HCEC 1CT (cell line): ENCODE results near the gene JUP.

ENCODE experiments used
- DNase-seq: peaks from one replicate; pipeline ENCODE4 v3.0.0-alpha.2; 2017

The JUP gene

DNA sequence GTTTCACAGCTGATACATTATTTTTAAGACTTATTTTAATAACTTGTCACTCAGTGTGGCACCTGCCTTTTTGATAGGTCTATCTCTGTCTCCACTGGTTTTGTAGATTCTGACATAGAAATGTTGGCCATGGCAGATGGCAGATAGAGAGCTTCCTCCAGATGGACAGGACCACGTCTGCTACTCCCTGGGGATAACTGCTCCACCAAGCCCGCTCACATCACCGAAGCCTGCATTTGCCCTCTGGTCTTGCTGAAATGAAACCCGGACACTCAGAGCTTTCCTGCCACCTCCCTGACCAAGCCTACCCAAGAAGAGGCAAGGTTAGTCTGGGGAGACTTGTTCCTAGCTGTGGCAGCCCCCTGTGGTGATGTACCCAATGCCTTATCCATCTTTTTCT is 35.6 kb downstream of the JUP start:
- no peak for DNase-seq

DNA sequence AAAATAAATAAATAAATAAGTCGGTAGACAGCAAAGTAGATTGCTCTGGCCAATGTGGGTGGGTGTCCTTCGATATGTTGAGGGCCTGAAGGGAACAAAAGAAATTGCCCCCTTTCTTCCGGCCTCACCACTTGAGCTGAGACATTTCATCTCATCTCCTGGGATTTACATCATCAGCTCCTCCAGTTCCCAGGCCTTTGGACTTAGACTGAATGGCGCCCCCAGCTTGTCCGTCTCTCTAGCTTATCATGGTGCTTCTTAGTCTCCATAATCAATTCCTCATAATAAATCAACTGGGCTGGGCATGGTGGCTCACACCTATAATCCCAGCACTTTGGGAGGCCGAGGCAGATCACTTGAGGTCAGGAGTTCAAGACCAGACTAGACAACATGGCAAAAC is 38.2 kb downstream of the JUP start:
- DNase-seq: no peak

DNA sequence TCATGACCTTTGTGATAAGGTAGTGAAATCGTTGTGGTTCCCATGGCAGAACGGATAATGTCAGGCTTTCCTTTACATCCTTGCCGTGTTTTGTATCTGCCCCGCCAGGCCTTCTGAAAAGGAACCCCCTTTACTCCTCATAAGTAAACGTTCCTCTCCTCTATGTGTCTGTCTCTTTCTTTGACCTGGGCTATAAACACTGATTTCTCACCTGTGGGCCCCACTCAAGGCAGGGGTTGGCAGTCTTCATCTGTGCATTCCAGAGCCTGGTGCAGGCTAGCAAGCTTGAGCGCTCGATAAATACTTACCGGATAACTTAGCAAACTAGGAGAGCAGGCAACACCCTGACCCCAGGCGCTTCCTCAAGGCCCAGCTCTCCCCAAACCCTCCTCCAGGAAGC is 44.8 kb downstream of the JUP start:
- no peak for DNase-seq

DNA sequence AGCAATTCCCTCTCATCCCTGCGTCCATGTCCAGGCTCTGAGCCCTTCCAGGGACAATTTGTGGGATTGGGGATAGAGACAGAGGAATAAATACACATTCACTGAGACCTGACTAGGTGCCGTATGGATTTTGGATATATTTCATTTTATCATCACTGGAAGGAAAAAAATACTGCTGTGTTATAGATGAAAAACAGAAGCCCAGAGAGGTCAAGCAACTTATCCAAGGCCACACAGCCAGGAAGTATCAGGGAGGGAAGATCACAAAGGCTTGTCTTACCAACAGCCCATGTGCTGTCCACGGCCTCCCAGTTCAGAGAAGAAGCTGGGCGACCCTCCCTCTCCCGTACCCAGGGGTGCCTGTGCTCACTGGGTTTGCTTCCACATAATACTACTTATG is 46.0 kb downstream of the JUP start:
- no peak for DNase-seq

DNA sequence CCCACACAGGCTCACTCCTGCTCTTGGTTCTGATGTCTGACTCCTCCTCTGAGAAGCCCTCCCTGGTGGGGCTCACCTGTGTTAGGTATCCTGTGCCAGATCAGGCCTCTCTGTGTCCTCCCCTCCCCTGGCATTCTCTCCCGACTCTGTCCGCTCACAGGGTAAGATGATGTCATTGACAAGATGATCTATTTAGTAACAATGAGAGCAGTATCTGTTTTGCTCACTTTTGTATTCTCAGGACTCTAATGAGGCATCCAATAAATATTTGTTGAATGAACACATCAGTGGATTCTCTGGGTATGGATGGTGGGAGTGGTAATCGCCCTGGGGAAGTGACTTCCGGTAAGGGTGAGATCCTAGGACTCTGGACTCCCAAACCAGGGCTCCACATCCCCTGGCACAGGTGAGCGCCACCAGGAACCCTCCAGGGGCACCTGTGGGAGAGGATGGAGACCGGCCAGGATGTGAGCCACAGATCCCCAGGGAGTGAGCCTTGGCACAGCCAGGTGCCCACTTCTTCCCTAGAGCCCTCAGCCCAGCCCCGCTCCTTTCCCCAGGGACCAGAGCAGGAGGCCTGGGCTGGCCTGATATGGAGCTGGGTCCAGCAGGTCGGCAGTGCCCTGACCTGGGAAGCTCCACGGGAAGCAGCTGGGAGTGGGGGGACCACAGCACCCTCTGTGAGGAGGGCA is 46.7 kb downstream of the JUP start:
- DNase-seq: peak; percentile 59

DNA sequence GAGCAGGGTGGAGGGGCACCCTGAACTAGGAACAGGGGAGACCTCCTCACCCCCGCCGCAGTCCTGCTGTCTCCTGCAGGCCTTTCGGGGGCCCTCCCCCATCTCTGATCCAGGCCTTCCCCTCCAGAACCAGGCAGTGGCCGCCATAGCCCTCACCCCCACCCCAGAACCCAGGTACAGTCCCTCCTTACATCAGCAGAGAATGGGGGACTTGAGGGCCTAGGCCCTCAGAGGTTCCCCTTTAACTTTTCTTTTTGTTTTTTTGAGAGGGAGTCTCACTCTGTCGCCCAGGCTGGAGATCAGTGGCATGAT is 47.8 kb downstream of the JUP start:
- no peak for DNase-seq

DNA sequence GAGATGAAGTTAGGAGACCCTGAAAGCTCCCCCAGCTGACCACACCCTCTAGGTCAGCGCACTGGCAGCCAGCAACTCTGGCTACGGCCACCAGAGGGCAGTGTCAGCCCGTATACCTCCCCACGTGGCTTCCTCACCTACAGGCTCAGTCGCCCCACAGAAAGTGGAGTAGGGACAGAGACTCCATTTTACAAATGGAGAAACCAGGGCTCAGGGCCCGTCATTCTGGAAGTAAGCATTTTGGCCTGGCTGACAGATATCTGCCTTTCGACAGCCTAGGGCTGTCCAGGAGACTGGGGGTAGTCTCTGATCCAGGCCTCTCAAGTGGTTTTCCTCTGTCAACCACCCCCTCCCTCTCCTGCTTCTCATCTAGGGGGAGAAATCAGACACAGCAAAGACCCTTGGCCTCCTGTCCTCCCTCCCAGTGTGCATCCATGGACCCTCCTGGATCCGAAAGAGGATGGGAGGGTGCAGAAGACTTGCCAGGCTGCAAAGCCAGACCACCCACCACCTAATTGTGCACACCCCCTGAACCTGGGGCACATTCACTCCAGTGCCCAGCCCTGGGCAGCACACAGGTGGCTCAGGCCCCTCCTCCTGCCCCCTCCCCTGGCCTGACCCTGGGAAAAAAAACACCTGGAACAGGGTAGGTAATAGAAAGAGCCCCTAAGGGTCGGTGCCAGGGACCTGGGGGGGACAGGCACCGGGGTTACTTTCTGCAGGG is 48.3 kb downstream of the JUP start:
- peak; percentile 54 for DNase-seq

DNA sequence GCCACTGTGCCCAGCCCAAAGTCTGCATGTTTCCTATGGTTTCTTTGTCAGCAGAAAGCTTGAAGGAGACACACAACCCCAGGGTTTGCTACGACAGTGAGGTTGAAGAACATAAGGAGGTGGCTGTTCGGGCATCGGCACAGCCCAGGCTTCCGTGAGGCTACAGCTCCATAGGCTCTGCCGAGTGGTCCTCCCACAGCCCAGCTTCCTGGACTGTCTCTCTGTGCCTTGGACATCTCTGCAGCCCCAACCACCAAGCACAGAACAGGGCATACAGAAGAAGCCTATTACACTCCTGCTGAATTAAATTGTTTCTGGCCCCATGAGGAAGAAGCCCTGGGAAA is 48.9 kb downstream of the JUP start:
- no peak for DNase-seq

DNA sequence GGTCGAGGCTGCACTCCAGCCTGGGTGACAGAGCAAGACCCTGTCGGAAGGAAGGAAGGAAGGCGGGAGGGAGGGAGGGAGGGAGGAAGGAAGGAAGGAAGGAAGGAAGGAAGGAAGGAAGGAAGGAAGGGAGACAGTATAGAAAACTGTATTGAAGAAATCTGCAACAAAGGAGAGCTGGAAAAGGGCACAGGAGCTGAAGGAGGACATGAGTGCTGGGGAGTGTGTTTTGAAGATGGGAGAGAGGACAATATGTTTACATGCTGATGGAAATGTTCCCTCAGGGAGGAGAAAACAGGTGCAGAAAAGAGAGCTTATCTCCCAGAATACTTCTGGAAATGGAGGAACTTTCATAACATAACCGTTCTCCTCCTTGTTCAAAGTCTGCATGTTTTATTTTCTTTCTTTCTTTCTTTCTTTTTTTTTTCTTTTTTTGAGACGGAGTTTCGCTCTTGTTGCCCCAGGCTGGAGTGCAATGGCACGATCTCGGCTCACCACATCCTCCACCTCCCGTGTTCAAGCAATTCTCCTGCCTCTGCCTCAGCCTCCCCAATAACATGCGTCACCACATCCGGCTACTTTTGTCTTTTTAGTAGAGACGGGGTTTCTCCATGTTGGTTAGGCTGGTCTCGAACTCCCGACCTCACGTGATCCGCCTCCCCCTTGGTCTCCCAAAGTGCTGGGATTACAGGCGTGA is 49.4 kb downstream of the JUP start:
- DNase-seq: no peak

DNA sequence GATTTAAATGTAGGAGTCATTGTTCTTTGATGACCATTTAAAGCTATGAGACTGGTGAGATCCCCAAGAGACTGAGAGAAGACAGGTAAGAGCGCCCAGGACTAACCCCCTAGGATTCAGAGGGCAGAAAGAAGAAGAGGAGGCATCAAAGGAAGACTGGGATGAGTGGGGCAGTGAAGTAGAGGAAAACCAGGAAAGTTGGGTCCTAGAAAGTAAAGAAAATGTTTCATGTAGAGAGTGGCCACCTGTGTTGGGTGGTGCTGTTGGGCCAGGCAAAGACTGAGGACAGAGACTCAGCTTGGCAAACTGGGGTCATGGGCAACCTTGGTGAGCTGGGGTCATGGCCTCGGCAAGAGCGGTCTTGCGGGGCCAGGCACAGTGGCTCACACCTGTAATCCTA is 50.8 kb downstream of the JUP start:
- no peak for DNase-seq

DNA sequence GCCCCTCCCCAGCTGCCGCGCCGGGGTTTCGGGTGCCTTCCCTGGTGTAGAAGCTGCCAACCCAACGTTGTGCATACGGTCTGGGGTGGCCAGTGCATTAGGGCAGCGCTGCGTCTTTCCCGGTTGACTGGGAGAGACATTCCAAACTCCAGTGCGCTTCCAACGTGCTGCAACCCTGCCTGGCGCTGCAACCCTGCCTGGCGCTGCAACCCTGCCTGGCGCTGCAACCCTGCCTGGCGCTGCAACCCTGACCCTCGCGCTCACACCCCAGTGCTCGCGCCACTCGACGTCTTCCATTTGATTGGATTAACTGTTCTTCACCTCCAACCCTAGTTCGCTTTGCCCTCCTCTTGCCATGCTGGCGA is 51.6 kb downstream of the JUP start:
- no peak for DNase-seq

DNA sequence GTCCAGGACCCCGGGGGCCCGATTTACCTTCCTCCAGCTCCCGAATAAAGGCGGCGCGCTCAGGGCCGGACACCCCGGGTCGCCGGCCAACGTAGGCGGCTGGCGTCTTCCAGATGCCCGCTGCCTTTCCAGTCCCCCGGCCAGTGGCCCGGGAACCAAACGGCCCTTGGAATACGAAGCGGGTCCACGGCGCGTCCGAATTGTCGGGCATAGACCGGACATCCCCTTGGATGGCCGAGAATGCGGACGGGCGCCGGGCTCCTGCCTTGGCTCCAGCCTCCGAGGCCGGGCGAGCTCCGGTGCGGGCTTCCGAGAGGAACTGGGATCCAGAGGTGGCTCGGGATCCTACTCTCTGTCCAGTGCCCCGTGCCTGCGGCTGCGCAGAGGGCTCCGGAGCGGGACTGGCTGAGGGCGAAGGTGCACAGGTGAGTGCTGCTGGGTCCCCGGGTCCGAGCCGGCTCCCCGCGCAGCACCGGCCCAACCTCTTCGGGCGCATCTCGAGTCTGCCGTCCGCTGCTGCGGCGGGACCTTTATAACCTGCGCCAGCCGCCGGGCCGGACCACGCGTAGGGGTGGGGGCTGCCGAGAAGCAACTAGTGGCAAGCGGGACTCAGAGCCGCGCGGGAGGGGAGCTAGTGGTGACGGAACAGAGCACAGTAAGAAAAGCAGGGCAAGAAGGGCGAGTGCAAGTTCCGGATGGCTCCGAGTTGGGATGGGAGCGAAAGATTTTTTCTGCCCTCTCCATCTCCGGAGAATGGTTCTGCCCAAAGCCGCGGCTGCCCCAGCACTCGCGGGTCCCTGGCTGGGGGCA is 52.2 kb downstream of the JUP start, which contains the start of gene HAP1:
Gene HAP1, minus strand, starts transcription at position 505 of the 810 bp plus-strand sequence. Its CDS starts 9 bp downstream, at position 496.
- DNase-seq: no peak

DNA sequence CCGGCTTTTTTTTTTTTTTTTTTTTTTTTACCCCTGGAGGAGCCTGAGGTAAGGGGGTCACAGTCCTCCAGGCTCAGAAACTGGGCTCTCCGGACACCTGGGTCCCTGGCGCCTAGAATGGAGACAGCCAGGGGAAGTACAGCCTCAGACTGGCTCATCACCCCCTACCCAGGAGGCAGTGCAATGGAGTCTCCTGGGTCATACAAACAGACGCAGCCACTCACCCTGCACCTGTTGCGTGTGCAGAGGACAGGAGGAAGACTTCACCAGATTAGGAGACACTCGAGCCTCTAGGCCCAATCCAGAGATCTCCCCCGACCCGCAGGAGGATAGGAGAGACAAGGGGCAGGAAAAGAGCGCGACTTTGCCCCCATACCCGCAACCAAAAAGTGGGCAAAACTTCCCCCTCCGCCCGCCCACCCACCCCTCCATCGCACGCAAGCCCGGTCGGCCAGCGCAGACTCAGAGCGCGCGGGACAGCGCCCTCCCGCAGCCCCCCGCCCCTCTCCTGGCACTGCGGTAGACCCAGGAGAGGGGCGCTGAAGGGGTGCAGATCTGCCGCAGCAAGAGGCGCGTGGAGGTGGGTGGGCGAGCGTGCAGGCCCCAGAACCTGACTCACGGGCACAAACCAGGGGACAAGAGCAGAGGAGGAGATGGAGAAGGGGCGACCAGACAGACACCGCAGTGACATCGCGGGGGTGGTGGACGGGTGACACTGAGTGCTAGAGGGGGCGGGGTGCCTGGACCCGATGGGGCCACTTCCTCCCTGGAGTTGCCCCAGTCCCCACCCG is 53.0 kb downstream of the JUP start:
- no peak for DNase-seq

DNA sequence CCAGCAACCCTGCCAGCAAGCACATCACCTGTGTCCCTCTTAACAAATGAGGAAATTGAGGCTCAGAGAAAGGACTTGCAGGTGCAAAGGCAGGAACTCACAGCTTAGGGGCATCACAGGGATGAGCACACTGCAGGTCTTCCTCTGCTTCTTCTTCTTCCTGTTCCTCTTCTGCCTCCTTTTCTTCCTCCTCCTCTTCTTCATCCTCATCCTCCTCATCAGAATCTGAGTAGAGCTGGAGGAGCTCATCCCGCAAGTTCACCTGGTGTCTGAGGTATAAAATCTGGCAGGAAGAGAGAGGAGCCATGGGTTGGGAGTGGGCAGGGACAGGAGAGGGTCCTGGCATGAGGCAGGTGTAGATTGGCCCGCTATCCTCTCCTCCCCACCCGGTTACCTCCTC is 54.7 kb downstream of the JUP start:
- no peak for DNase-seq

DNA sequence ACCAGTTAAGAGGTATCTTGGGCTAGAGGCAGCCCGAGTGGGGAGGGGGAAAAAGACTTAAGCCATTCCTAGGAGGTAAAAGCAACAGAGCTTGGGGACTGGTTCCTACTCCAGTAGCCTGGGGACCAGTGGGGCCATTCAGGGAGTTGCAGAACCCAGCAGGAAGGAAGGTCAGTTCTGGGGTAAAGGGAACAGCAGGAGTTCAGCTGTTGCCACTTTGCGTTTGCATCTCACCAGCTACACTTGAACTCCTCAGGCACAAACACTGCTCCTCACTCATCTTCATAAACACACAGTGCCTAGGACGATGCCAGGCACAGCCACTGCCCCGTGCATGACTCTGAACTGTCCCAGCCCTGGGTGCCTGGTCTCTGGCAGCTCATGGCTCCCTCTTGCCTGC is 56.0 kb downstream of the JUP start:
- DNase-seq: no peak

DNA sequence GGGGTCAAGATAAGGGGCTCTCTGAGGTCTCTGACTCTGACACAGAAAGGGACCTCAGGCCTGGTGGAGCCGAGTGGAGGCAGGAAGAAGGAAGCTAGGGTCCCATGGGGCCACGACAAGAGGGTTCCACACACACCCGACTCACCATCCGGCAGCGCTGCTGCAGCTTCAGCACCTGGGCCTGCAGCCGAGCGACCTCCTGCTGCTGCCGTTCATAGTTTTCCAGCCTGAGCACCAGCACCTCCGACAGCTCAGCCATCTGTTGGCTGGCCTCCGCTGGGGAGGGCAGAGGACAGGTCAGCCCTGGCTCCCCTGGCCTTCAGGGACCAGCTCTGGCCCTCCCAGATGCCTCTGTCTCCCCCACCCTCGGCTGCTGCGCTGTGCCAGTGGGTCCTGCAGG is 58.5 kb downstream of the JUP start:
- DNase-seq: no peak

DNA sequence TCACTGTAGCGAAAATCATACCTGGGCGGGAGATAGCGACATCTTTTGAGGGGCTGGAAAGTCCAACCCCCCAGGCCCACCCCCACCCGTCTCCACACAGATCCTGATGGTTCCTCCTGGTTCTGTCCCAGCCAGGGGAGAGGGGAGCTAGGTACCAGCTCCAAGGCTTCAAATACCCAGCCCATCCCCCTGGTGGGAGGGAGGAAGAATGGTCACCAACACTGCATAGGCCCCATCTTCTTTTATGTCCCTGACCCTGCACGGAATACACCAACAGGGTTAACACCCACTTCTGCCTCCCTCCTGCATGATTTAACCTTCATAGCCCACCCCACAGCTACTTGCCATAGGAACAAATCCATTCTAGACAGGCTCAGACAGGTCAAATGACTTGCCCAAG is 61.4 kb downstream of the JUP start:
- DNase-seq: no peak

DNA sequence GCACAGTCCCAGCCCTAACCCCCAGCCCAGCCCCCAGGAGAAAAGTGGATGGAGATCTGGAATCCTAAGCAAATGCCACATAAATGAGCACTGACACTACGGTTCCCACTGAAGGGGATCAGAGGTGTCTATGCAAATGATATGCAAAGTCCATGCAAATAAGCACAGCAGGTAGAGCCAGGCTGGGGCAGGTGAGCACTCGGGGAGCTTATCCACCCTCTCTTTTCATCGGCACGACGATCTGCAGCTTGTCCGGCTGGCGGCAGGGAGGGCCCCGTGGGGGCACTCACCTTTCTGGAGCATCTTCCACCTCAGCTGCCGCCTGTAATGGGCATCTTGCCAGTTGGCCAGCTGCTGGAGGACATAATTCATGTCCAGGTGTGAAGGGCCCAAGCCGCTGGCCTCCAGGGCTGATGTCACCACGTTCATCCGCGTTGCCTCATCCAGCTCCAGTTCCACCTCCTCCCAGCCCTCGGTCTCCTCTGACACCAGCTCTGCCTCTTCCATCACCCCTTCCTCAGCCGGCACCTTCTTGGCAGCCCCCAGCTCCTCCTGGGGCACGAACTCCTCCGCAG is 61.9 kb downstream of the JUP start:
- DNase-seq: no peak

DNA sequence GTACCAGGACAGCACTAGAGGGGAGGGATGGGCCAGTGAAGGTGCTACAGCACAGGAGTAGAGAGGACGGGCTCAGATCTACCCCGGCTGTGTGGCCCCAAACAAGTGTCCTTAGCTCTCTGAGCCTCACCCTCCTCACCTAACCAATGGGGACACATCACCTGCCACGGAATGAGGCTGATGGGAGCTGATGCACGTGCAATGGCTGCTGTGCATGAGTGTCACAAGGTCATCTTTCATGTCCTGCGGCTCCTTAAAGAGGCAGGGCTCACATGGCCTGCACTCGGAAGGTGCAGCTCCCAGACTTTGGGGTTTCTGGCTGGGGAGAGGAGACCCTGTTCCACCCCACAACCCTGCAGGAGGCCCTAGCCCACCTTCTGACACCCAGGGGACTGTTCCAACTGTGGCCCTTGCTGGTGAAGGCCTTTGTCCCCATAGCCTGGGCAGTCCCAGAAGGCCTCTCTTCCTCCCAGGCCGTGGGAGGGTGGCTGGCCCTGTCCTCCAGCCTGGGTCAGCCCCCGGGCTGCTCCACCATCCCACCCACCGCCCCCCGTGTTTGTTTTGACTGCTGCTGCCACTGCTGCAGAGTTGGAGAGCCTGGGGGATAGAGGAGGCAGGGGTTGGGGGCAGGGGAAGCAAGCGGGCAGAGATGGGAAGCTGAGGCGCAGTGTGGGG is 62.6 kb downstream of the JUP start:
- no peak for DNase-seq

DNA sequence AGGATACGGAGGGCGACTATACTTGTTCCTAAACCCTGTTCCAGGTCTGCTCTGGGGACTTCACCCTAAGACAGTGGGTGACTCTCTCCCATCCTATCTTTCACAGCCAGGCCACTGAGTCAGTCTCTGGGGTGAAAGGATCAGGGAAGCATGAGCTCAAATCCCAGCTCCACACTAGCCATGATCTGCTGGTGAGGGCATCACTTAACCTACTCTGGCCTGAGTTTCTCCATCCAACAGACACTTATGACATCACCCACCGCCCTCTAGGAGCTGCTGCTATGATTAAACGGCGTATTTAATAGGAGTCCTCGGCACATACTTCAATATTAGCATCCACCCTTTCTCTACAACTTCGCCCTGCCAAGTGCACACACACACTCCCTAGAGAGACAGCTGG is 64.3 kb downstream of the JUP start:
- no peak for DNase-seq

DNA sequence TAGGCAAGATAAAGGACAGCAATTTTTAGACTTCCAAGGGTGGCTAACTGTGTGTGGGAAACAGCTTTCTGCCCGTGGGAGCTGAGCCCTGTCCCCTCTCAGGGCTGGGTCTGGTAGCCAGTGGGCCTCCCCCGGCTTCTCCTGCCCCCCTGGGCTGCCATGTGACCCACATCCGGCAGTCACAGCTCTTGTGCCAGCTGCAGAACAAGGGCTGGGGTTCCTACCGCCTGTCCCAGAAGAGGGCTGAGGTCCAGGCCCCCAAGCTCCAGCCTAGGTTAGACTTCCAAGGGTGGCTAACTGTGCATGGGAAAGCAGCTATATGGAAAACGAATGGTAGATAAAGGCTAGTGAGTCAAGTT is 68.2 kb downstream of the JUP start:
- no peak for DNase-seq
